Midbrain (tissue), 1 donor: ENCODE measurements around the gene MMP15.
"Not testable (repeated sequence)": the region's sequence is repeated elsewhere in the genome, so short reads cannot be mapped to it uniquely, and the experiment has no call there.

Experiments used
- DNase-seq: peaks from one replicate; lab custom pipeline; 2025; lab: John Stamatoyannopoulos, UW

The MMP15 gene

DNA sequence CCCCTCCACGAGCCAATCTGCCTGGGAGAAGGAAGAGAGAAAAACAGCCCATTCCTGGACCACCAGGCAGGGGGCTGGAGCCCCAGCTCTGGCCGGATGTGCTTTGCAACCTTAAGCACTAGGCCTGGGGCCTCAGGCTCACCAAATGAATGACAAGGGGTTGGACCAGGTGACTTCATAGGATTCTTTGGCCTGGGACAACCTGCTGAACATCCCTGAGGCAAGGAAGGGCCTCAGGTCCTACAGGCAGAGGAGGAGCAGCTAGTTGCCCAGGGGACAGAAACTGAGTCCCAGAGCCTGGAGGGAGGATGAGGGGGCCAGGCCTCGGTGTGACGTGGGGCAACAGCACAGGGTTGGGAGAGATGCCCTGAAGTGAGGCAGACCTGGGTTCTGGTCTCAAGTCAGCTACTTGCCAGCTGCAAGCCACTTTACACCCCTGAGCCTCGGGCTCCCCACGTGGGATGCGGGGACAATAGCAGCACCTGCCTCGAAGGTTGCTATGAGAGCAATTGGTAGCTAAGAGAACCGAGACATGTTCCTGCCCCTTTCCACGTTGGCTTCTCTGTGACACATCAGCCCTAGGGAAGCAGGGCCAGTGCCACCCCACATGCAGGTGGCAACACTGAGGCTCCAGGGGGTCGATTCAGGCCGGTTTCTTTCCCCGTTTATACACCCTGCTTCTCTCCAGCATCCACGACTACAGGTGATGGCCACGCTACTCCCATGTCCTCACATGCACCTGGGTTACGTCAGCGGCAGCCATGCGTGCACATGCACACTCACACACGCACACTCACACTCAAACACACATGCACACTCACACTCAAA lies 61.0 kb downstream of the MMP15 start:
- DNase-seq: no peak

DNA sequence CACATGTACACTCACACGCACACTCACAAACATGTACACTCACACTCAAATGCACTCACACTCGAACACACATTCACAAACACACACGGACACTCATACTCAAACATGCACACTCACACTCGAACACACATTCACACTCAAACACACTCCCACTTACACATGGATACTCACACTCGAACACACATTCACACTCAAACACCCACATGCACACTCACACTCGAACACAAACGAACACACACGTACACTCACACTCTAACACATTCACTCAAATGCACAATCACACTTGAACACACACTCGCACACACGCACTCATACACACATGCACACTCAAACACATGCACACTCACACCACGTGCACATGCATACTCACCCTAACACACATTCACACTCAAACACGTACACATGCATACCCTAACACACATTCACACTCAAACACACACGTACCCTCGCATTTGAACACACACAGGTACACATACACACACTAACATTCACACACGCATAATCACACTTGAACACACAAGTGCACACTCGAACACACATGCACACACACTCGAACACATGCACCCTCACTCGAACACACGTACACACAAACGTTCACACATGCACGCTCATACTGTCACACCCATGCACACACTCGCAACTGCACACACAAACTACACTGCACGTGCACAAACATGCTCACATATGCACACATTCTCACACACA lies 61.8 kb downstream of the MMP15 start:
- no peak for DNase-seq

DNA sequence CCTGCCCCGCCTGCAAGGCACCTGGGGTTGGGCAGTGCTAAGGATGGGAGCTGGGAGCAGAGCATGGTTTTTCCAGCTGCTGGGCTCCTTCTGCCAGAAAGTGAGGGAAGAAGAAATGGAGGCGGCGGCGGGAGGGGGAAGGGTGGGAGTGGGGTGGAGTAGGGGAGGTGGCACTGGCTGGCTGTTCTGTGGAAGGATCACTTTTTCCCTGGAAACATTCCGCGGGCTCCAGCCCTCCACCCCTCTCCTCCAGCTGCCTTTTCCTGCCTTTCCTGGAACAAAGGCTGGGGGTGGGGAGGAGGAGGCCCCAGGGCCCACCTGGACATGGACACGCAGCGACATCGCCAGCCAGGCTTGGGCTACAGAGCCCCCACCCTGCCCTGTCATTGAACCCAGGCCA lies 62.5 kb downstream of the MMP15 start:
- no peak for DNase-seq

DNA sequence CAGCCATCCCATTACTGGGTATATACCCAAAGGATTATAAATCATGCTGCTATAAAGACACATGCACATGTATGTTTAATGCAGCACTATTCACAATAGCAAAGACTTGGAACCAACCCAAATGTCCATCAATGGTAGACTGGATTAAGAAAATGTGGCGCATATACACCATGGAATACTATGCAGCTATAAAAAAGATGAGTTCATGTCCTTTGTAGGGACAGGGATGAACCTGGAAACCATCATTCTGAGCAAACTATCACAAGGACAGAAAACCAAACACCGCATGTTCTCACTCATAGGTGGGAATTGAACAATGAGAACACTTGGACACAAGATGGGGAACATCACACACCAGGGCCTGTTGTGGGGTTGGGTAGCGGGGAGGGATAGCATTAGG lies 64.8 kb downstream of the MMP15 start:
- not testable (repeated sequence) for DNase-seq

DNA sequence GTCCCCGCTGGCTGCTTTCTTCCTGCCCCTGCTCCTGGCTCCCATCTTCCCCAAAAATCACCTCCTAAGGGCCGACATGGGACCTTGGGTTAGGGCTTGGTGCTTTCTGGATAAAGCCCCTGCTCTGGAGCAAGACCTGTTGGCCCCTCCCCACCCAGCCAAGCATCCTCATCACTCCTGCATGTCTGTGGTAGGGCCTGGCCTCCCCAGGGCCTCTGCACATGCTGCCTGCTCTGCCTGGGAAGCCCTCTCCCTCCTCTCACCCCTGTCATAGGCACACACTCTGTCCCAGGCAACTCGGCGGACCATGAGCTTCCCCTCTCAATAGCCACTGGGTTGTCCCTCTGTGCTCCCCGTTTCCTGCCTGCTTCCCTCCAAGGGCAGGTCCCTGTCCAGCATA lies 68.5 kb downstream of the MMP15 start:
- DNase-seq: no peak

DNA sequence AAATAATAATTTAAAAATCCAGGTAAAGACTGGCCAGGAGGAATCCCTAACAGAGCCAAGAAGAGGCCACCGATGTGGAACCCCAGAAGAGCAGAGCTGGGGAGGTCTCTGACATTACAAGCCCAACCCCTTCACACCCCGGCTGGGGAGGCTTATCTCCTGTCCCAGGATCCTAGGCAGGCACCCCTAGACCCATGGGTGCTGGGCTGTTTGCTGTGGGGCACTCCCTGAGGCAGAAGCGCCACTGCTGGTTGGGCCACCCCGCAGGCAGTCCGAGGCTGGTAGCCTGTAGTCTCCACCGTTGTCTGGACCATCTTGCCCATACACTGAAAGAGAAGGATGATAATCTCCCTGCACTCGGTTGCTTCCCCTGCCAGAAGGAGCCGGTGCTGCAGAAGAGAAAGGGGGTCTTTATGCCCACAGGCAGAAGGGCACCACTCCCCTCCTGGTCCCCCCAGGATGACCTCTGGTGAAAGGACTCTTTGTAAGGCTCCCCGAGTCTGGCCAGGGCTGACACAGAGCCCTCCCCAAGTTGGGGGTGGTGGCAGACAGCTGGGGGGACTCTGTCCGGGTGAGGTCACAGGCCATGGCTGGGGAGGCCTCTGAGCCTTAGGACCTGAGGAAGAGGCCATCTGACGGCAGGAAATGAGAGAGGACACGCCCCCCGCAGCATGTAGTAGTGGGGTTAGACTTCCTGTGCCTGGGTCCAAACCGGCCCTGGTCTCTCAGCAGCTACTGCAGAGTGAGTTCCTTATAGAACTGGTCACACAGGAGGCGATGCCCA lies 69.4 kb downstream of the MMP15 start:
- DNase-seq: no peak

DNA sequence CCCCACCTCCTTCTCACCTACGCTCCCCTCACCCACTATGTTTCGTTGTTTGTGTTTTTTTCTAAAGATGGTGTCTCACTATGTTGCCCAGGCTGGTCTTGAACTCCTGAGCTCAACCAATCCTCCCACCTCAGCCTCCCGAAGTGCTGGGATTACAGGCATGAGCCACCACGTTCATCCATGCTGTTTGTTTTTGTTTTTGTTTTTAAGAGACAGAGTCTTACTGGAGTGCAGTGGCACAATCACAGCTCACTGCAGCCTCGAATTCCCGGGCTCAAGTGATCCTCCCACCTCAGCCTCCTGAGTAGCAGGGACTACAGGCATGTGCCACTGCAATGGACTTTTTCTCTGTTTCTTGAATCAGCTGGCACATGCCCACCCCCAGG lies 70.0 kb downstream of the MMP15 start:
- DNase-seq: not testable (repeated sequence)

DNA sequence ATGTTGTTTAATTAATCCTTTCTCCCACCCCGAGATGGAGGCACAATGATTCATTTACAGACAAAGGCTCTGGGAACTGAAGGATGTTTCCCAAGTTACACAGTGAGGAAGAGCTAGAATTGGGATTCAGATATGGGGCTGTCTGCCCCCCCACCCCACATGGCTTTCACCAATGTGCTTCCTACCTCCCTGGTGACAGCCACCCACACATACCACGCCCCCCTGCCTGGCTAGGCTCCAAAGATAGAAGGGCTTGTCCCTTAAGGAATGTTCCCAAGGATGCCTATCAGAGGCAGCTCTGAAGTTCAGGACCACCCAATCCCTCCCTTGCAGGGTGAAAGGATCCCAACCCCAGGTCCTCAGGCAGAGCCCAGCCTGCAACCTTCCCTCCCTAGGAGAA lies 70.7 kb downstream of the MMP15 start:
- no peak for DNase-seq
